LNCaP clone FGC (cell line): ENCODE measurements around the gene CMAS.
"Not testable (repeated sequence)": the region's sequence is repeated elsewhere in the genome, so short reads cannot be mapped to it uniquely, and the experiment has no call there.

Experiments used
- DNase-seq: peaks from one replicate; pipeline ENCODE4 v3.0.0-alpha.2; 2011; ENCODE audit warnings: low read depth
- H3K4me3 ChIP-seq: 2 replicates; pipeline ENCODE4 v1.5.1; 2011; ENCODE audit warnings: mild to moderate bottlenecking, low read depth, low read length, control low read depth
- CTCF ChIP-seq: IDR thresholded peaks from 2 replicates; pipeline ENCODE4 v1.5.1; 2012; ENCODE audit warnings: mild to moderate bottlenecking; ENCODE audit not compliant: control insufficient read depth, insufficient read depth; ENCODE audit errors: extremely low read depth

CMAS gene

GRCh38 chr12:22014783-22015144, 31.3 kb upstream of the CMAS start:
- TF ChIP-seq CTCF = no peak
- no peak for DNase-seq
- no peak overlapping the region for H3K4me3 ChIP-seq

GRCh38 chr12:22016982-22017381, 29.0 kb upstream of the CMAS start:
- H3K4me3 ChIP-seq = no peak overlapping the region
- TF ChIP-seq CTCF = no peak
- no peak for DNase-seq

- DNase-seq = no peak
- H3K4me3 ChIP-seq = no peak overlapping the region
These were observed 27.2 kb upstream of the CMAS start for GRCh38 chr12:22018860-22019259.

GRCh38 chr12:22023489-22023888, 22.5 kb upstream of the CMAS start:
- not testable (repeated sequence) for DNase-seq, H3K4me3 ChIP-seq

More at GRCh38 chr12:22018860-22019259, 27.2 kb upstream of the CMAS start:
- peak; percentile 50 for TF ChIP-seq CTCF

GRCh38 chr12:22029491-22029890, 16.5 kb upstream of the CMAS start:
- no peak for DNase-seq
- no peak for TF ChIP-seq CTCF
- H3K4me3 ChIP-seq = no peak overlapping the region

- no peak overlapping the region for H3K4me3 ChIP-seq
- no peak for TF ChIP-seq CTCF
- no peak for DNase-seq
These were observed 16.0 kb upstream of the CMAS start for GRCh38 chr12:22029991-22030390.

- no peak for DNase-seq
- H3K4me3 ChIP-seq = no peak overlapping the region
- no peak for TF ChIP-seq CTCF
These were observed 13.3 kb upstream of the CMAS start for GRCh38 chr12:22032732-22033131.
